ENCODE data around the gene HPS4. TPM values are rescaled to one million over a fixed set of nuclear protein-coding genes. Genes with fewer than 3 reads are reported as not detected.
"Not testable (repeated sequence)": the region's sequence is repeated elsewhere in the genome, so short reads cannot be mapped to it uniquely, and the experiment has no call there.

The HPS4 gene
- total RNA-seq, 1 donor from 2014 or later: 34.2 TPM

DNA sequence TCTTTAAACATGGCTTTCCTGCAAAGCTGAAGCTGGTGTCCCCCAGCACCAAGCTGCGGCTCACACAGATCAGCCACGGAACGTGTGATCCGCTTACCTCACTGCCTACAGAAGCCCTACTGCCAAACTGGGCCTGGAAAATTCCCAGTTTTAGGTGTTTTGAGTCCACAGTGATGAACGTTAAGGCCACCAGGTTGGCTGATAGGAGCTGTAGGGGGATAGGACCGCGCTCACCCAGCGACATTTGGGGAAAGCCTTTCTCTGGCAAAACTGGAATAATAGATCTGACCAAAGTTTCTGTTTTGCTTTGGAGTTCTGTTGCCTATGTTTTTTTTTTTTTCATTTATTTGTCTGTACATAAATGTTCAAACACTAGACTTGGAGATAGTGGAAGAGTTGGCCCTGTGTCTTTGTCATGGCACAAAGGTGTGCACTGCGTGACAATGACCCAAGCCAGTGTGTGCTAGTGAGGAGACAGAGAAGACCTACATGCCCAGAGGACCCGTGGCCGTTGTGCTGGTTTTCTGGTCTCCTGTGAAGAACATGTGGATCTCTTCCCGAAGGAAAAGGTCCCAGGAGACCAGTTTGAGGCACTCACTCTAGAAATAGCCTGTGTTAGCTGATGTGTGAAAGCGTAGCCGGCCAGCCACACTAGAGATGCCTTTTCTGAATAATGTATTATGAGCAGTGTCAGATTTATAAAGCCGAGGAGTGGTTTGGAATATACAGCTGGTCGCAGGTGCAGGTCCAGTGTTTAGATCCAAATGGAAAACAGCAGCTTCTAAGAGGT lies 39.5 kb downstream of the HPS4 start:
- H3K4me3 Mint-ChIP-seq (ENCODE audit: unreplicated experiment): no peak overlapping the region
- peaks cover 5% of the 10 kb centered on the region for H3K27me3 Mint-ChIP-seq (ENCODE audit: unreplicated experiment)
- H3K4me1 Mint-ChIP-seq (ENCODE audit: unreplicated experiment): peaks cover 5% of the 10 kb centered on the region
- DNase-seq (ENCODE audit: low spot score): no peak
- no peaks in the 10 kb centered on the region for H3K9me3 Mint-ChIP-seq (ENCODE audit: unreplicated experiment)
- peaks cover 21% of the 10 kb centered on the region for H3K36me3 Mint-ChIP-seq (ENCODE audit: low read depth, unreplicated experiment)
- TF ChIP-seq, protein P1, sequence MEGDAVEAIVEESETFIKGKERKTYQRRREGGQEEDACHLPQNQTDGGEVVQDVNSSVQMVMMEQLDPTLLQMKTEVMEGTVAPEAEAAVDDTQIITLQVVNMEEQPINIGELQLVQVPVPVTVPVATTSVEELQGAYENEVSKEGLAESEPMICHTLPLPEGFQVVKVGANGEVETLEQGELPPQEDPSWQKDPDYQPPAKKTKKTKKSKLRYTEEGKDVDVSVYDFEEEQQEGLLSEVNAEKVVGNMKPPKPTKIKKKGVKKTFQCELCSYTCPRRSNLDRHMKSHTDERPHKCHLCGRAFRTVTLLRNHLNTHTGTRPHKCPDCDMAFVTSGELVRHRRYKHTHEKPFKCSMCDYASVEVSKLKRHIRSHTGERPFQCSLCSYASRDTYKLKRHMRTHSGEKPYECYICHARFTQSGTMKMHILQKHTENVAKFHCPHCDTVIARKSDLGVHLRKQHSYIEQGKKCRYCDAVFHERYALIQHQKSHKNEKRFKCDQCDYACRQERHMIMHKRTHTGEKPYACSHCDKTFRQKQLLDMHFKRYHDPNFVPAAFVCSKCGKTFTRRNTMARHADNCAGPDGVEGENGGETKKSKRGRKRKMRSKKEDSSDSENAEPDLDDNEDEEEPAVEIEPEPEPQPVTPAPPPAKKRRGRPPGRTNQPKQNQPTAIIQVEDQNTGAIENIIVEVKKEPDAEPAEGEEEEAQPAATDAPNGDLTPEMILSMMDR (IDR thresholded peaks at IDR 0.05; ENCODE audit: unreplicated experiment): no peak
- no peak overlapping the region for H3K27ac Mint-ChIP-seq (ENCODE audit: unreplicated experiment)

DNA sequence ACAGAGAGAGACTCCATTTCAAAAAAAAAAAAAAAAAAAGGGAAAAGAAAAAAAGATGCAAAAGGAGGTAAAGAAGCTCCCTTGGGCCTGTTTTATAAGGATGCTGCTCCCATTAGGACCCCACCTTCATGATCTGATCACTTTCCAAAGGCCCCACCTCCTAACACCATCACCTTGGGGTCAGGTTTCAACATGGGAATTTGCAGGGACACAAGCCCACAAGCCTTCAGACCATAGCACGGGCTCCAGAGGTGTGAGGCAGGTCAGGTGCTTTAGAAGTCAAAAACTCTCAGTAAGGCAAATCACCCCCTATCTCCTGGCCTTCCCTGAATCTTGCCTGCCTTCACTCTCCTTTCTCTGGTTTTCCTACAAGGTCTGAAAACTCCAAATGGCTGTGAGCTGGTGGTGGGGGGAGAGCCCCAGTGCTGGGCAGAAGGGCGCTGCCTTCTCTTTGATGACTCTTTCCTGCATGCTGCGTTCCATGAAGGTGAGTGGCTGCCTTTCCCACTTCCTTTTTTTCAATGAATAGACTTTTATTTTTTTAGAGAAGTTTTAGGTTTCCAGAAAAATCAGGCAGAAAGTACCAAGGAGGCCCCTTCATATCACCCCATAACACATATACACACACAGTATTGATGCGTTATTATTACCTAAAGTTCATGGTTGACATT lies 41.4 kb downstream of the HPS4 start:
- H3K27ac Mint-ChIP-seq (ENCODE audit: unreplicated experiment): no peak overlapping the region
- peaks cover 6% of the 10 kb centered on the region for H3K27me3 Mint-ChIP-seq (ENCODE audit: unreplicated experiment)
- DNase-seq (ENCODE audit: low spot score): no peak
- H3K4me1 Mint-ChIP-seq (ENCODE audit: unreplicated experiment): peaks cover 5% of the 10 kb centered on the region
- H3K36me3 Mint-ChIP-seq (ENCODE audit: low read depth, unreplicated experiment): peaks cover 14% of the 10 kb centered on the region
- H3K4me3 Mint-ChIP-seq (ENCODE audit: unreplicated experiment): no peak overlapping the region
- H3K9me3 Mint-ChIP-seq (ENCODE audit: unreplicated experiment): no peaks in the 10 kb centered on the region
- TF ChIP-seq, protein P1 (IDR thresholded peaks at IDR 0.05; ENCODE audit: unreplicated experiment): no peak

DNA sequence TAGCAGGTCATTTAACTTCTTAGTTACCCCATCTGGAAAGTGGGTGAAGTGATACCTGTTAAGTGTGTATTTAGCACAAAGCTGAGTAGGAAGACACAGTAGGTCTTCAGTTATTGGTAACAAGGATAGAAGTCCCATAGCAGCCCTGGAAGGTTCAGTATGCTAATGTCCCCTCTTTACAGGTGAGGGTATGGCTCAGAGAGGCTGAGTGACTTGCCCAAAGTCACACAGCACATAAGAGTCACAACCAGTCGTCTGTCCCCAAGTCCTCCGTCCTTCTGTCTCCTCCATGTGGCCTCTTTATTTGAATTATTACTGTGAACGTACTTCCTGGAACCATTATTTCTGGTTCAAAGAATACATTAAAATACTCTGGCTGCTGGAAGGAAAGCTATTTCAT lies 44.0 kb downstream of the HPS4 start:
- peaks cover 5% of the 10 kb centered on the region for H3K27me3 Mint-ChIP-seq (ENCODE audit: unreplicated experiment)
- H3K36me3 Mint-ChIP-seq (ENCODE audit: low read depth, unreplicated experiment): peaks cover 18% of the 10 kb centered on the region
- H3K4me3 Mint-ChIP-seq (ENCODE audit: unreplicated experiment): no peak overlapping the region
- TF ChIP-seq, protein P1 (IDR thresholded peaks at IDR 0.05; ENCODE audit: unreplicated experiment): no peak
- DNase-seq (ENCODE audit: low spot score): no peak
- no peaks in the 10 kb centered on the region for H3K9me3 Mint-ChIP-seq (ENCODE audit: unreplicated experiment)
- H3K27ac Mint-ChIP-seq (ENCODE audit: unreplicated experiment): no peak overlapping the region
- peaks cover 5% of the 10 kb centered on the region for H3K4me1 Mint-ChIP-seq (ENCODE audit: unreplicated experiment)

DNA sequence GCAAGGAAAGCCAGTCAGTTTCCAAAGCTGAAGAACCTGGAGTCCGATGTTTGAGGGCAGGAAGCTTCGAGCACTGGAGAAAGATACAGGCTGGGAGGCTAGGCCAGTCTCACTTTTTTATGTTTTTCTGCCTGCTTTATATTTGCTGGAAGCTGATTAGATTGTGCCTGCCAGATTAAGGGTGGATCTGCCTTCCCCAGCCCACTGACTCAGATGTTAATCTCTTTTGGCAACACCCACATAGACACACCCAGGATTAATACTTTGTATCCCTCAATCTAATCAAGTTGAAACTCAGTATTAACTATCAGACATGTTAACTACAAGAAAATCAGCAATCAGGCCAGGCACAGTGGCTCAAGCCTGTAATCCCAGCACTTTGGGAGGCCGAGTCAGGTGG lies 44.8 kb downstream of the HPS4 start:
- not testable (repeated sequence) for H3K4me3 Mint-ChIP-seq (ENCODE audit: unreplicated experiment); H3K27ac Mint-ChIP-seq (ENCODE audit: unreplicated experiment); H3K27me3 Mint-ChIP-seq (ENCODE audit: unreplicated experiment); H3K4me1 Mint-ChIP-seq (ENCODE audit: unreplicated experiment); DNase-seq (ENCODE audit: low spot score); H3K9me3 Mint-ChIP-seq (ENCODE audit: unreplicated experiment)
- peaks cover 17% of the 10 kb centered on the region for H3K36me3 Mint-ChIP-seq (ENCODE audit: low read depth, unreplicated experiment)

DNA sequence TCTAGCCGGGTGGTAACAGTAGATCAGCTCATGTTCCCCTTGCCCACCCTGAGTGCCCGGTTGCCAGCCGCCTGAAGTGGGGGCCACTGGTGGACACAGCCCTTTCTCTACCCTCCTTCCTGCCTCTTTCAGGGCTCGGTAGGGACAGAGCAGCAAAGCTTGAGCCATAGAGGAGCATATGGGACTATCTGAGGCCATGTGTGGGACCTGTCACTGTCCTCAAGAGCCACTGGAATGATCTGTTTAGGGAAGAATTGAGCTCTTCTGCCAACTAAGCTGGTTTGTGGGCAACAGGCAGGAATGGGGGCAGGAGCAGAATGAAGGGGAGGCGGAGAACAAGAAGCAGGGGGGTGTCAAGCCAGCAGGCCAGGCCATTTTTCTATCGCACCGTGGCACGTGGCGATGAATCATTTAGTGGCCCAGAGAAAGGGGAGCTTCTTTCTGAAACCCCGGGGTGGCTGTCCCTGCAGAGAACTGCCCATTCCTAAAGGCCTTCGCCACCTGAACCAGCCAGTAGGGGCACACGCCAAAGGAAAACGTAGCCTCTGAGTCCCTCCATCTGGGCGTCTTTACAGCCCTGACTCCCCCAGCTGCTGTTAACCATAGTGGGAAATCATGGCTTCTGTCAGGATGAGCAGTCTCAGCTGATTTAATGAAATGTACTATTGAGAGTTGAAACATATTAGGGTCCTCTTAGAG lies 45.7 kb downstream of the HPS4 start:
- no peaks in the 10 kb centered on the region for H3K9me3 Mint-ChIP-seq (ENCODE audit: unreplicated experiment)
- H3K36me3 Mint-ChIP-seq (ENCODE audit: low read depth, unreplicated experiment): peaks cover 18% of the 10 kb centered on the region
- no peak for DNase-seq (ENCODE audit: low spot score)
- H3K4me3 Mint-ChIP-seq (ENCODE audit: unreplicated experiment): no peak overlapping the region
- TF ChIP-seq, protein P1 (IDR thresholded peaks at IDR 0.05; ENCODE audit: unreplicated experiment): no peak
- H3K27me3 Mint-ChIP-seq (ENCODE audit: unreplicated experiment): peaks cover 4% of the 10 kb centered on the region
- H3K27ac Mint-ChIP-seq (ENCODE audit: unreplicated experiment): no peak overlapping the region
- H3K4me1 Mint-ChIP-seq (ENCODE audit: unreplicated experiment): peaks cover 5% of the 10 kb centered on the region

All from endothelial cell (in vitro differentiated cells).